HG03196 (cell line): ENCODE data around the gene EML1.

Source experiments
- ATAC-seq: cut with Tn5 transposase; IDR thresholded peaks from one replicate; pipeline ENCODE4 v1.9.1; 2021; ENCODE audit not compliant: unreplicated experiment

The EML1 gene

DNA sequence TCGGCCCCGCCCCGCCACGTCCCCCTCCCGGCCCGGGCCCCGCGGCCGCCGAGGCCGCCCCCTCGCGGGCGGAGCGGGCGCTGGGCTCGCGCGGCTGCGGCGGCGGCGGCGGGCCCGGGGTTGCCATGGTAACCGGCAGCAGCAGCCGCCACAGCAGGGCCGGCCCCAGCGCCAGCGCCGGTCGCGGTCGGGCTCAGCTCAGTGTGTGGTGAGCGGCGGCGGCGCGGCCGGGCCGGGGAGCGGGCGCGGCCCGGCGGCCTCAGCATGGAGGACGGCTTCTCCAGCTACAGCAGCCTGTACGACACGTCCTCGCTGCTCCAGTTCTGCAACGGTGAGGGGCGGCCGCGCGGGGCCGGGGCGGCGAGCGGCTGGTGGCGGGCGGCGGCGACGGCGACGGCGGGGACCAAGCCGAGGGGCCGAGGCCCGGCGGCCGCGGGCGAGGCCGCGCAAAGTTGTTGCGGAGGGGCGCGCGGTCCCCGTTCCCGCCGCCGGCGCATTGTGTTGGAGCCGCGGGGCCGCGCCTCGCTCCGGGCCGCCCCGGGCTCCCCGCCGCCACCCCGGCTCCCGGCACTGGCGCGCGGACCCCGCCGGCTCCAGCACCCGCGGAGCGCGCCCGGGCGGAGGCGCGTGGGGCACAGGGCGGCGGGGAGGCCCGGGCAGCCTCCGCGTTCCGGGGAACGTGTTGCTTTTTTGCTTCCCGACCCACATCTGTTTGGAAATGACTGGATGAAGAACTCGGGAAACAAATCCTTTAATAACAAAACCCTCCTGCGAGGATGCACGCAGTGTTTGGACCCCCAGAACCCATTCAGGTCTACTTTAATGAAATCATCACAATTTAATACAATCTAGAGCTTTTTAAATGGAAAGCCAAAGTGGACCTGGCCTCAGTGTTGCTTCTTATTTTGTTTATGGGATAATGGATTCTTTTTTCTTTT, at the start of gene EML1:
TSS of gene EML1 (plus strand) at position 201 of the 938 bp plus-strand sequence. CDS start at position 265, 64 bp downstream.
- peak; percentile 83 for ATAC-seq

GRCh38 chr14:99744199-99744872, 48.9 kb upstream of the EML1 start:
- ATAC-seq: no peak

- no peak for ATAC-seq
Observed at GRCh38 chr14:99744873-99745224, 48.4 kb upstream of the EML1 start.

DNA sequence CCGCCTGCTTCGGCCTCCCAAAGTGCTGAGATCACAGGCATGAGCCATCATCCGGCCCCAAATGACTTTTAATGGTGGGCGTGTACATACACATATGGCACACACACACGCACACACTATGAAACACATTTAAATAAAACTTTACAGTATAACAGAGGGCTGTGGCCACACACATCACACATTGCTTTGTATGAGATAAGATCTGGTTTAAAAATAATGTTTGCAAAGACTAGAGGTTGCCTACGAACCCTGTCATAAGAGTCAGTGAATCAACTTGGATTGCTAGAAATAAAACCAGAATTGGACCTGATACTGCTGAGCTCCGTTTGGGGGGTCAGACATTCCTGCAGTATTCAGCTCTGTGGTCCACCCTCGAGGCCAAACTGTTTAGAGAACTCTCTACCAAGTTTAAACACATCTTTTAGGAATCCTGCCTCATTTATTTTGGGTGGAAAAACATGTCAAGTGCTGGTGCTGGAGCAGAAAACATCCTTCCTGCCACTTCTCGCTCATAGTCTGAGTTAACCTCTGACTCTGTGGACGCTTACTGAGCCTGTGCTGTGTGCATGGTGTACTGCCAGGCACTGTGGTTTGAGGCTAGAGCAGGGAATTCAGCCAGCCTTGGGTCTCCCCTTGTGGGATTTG, 47.8 kb upstream of the EML1 start:
- no peak for ATAC-seq

DNA sequence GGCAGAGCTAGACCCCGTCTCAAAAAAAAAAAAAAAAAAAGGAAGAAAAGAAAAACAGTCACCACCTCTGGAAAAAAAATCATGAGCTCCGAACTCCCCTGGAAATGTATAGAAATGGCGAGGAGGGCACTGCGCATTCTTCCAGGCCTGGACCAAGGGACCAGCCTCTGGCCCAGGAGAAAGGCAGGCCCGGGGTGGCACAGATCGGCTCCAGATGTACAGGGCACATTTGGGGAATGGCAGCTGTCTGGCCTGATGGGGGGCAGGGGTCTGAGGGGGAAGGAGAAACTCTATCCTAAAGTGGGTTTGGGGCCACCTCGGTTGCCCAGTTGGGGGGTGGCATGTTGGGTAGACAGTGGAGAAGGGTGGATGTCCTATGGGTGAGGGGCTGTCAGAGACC, 46.0 kb upstream of the EML1 start:
- no peak for ATAC-seq

DNA sequence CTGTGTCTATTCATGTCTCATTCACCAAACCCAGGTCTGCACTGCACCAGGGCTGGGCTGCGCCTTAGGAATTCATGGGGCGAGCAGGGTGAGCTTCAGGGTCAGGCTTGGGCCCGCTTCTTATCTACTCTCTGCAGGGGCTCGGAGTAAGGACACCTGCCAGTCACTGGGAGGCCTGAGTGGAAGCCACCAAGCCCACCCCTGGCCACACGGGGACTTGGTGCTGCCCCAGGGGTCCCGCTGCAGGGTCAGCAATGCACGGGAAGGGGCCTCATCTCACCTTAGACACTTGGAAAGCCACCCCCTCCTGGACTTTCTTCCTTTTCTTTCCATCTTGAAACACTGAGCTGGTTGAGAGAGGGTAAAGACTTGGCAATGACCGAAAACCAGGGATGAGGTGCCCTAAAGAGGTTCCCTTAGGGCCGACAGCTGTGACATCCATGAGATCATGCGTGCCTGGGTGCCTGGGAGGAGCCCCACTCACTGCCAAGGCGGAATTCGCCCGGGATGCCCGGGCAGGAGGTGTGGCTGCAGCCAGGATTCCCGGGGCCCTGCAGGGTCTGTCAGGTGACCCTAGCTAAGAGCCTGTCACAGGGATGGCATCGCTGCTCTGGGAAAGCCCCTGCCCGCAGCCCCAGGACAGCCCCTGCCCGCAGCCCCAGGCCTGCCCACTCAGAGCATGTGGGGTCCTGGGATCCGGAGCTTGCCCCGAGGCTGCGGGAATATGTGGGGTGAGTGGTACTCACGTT, 45.5 kb upstream of the EML1 start:
- ATAC-seq: no peak

GRCh38 chr14:99748529-99748928, 44.7 kb upstream of the EML1 start:
- ATAC-seq: no peak

DNA sequence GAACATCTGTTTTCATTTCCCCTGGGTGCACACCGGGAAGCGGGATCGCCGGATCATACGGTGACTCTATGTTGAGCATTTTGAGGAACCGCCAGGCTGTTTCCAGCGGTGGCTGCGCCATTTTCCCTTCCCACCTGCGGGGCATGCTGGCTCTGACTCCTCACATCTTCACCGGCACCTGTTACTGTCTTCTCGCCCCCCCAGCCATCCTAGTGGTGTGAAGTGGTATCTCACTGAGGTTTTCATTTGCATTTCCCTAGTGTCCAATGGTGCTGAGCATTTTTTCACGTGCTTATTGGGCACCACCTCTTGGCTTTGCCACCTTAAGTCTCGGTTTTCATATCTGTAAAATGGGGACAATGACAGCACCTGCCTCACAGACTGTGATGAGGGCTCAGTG, 44.1 kb upstream of the EML1 start:
- no peak for ATAC-seq

GRCh38 chr14:99749763-99750715, 43.2 kb upstream of the EML1 start:
- no peak for ATAC-seq

GRCh38 chr14:99750746-99751450, 42.3 kb upstream of the EML1 start:
- no peak for ATAC-seq

DNA sequence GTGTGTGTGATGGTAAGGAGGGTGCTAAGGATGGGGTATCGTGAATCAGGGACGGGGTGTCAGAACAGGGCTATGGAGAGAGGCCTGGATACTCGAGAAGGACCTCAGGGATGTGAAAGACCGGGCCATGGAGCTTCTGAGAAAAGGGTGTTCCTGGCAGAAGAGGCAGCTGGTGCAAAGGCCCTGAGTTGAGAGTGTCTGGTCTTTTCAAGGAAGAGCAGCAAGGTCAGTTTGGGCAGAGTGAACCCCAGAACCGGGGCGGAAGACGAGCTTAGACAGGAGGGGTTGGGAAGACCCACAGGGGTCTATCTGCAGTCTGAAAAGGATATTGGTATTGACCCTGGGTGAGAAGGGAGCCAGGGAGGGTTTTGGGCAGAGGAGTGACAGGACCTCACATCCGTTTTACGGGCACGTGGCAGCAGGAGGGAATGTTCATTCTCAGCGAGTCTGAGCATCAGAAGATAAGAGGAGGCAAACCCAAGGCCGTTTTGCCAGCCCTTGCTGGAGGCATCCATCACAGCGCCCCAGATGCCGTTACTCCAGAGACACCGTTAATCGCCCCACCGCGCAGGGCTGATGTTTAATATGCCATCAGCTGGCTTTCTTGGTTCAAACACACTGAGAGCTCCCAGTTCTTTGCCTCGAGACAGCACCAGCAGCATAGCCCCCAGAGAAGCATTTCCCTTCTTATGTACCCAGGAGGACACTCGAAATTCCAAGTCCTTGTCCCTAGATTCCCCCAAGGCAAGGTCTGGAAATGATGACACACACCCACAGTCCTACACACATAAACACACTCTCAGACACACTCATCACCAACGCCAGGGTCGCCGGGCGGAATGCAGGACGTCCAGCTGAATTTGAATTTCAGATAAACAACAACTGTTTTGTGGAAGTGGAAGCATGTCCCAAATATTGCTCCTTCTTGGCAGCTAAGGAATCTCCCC, 41.4 kb upstream of the EML1 start:
- ATAC-seq: no peak

GRCh38 chr14:99752486-99753121, 40.6 kb upstream of the EML1 start:
- no peak for ATAC-seq

GRCh38 chr14:99753225-99754140, 39.7 kb upstream of the EML1 start:
- ATAC-seq: no peak

- no peak for ATAC-seq
Observed at GRCh38 chr14:99754141-99755067, 38.8 kb upstream of the EML1 start.

DNA sequence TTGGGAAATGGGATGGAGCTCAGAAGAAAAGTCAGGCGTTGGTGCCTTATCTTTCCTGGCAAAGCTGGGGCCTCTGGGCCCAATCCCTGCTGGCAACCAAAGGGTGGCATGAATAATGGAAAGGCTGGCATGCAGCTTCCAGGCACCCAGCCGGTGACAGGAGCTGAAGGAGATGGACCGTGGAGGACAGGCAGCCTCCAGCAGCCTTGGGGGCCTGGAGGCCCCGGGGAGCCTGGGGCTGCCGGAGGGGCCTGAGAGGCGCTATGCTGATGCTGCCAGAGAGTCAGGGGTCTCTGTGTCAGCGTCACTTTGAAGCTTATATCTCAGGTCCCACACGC, 38.2 kb upstream of the EML1 start:
- ATAC-seq: no peak
